VCaP (cell line): ENCODE measurements around the gene THAP6.

Experiments used
- H3K27ac ChIP-seq: fragments of 450-650 bp; 2 replicates; pipeline ENCODE4 v1.5.1; 2017
- CTCF ChIP-seq: fragments of 450-650 bp; conservative IDR thresholded peaks from 2 replicates; pipeline ENCODE4 v1.5.1; 2017; ENCODE audit warnings: mild to moderate bottlenecking, moderate library complexity

The THAP6 gene

GRCh38 chr4:75545526-75545925, 31.3 kb downstream of the THAP6 start:
- TF ChIP-seq CTCF: no peak
- H3K27ac ChIP-seq: no peak overlapping the region

- TF ChIP-seq CTCF: no peak
- no peak overlapping the region for H3K27ac ChIP-seq
These were observed 33.5 kb downstream of the THAP6 start for GRCh38 chr4:75547647-75548387.

GRCh38 chr4:75549019-75549418, 34.7 kb downstream of the THAP6 start:
- TF ChIP-seq CTCF: no peak
- H3K27ac ChIP-seq: no peak overlapping the region

GRCh38 chr4:75552452-75552851, 38.2 kb downstream of the THAP6 start:
- no peak for TF ChIP-seq CTCF
- no peak overlapping the region for H3K27ac ChIP-seq

- H3K27ac ChIP-seq: no peak within 1 kb of the TSS
- no peak for TF ChIP-seq CTCF
These were observed 41.3 kb downstream of the THAP6 start, which contains the start of gene ODAPH for GRCh38 chr4:75555294-75556164. Gene ODAPH, plus strand, starts transcription at chr4:75556066. Its CDS starts 17 bp downstream, at chr4:75556083.

GRCh38 chr4:75557696-75558095, 43.4 kb downstream of the THAP6 start:
- TF ChIP-seq CTCF: no peak
- no peak overlapping the region for H3K27ac ChIP-seq

GRCh38 chr4:75561789-75562188, 47.5 kb downstream of the THAP6 start:
- H3K27ac ChIP-seq: no peak overlapping the region
- no peak for TF ChIP-seq CTCF
